H1 (cell line): ENCODE data around the gene MAPKAP1. TPM values are rescaled to one million over a fixed set of nuclear protein-coding genes. Genes with fewer than 3 reads are reported as not detected.

Source experiments
- CTCF ChIA-PET: fragments of 300-600 bp; sonication (Branson Sonifier 250); formaldehyde crosslinking; loops from one replicate; lab custom pipeline; 2021; ENCODE audit not compliant: partially characterized antibody; lab: Charles Lee
- POLR2A ChIA-PET: fragments of 300-600 bp; sonication (Branson Sonifier 250); formaldehyde crosslinking; loops from one replicate; lab custom pipeline; 2021; ENCODE audit warnings: inconsistent platforms; ENCODE audit not compliant: partially characterized antibody; lab: Charles Lee
- DNase-seq, 2 experiments: peaks; one replicate each; pipeline versions ENCODE4 v3.0.0 to v3.0.0-alpha.2; 2010 to 2022; ENCODE audit warnings: low spot score in 2 of 2, low read depth in 1 of 2, mixed read lengths in 1 of 2
- FAIRE-seq: peaks from 2 replicates; lab custom pipeline; 2011; peaks lifted over from hg19 to GRCh38; lab: Jason Lieb, UNC
- H2AFZ ChIP-seq: 2 replicates; pipeline ENCODE4 v1.8.1; 2012; ENCODE audit warnings: low read length, inconsistent platforms
- H2AK5ac ChIP-seq: 2 replicates; pipeline ENCODE4 v1.6.1; 2013; ENCODE audit warnings: low read depth, low read length
- H2BK120ac ChIP-seq: replicated peaks from 2 replicates; pipeline ENCODE3; 2013; ENCODE audit warnings: low read depth, low read length, inconsistent platforms
- H2BK12ac ChIP-seq: 2 replicates; pipeline ENCODE4 v1.6.1; 2013; ENCODE audit warnings: low read depth, low read length
- H2BK15ac ChIP-seq: 2 replicates; pipeline ENCODE4 v1.6.1; 2013; ENCODE audit warnings: low read length
- H2BK20ac ChIP-seq: 2 replicates; pipeline ENCODE4 v1.6.1; 2013; ENCODE audit warnings: low read length
- H2BK5ac ChIP-seq: 2 replicates; pipeline ENCODE4 v1.6.1; 2013; ENCODE audit warnings: low read depth, low read length
- H3K14ac ChIP-seq: 2 replicates; pipeline ENCODE4 v1.6.1; 2013; ENCODE audit warnings: inconsistent platforms; ENCODE audit not compliant: insufficient read length
- H3K18ac ChIP-seq: 2 replicates; pipeline ENCODE4 v1.6.1; 2013; ENCODE audit warnings: low read length; ENCODE audit errors: extremely low read depth
- H3K23ac ChIP-seq: 2 replicates; pipeline ENCODE4 v1.6.1; 2013; ENCODE audit warnings: inconsistent platforms; ENCODE audit not compliant: insufficient read length
- H3K23me2 ChIP-seq: 2 replicates; pipeline ENCODE4 v1.6.1; 2013; ENCODE audit warnings: low read depth, low read length
- H3K27ac ChIP-seq: 2 replicates; pipeline ENCODE4 v1.6.1; 2011; ENCODE audit warnings: low read depth, low read length, inconsistent platforms
- H3K27me3 ChIP-seq, 4 experiments: replicated peaks in 1 of 4; 1 replicate in 1 of 4; 2 replicates in 3 of 4; pipeline versions ENCODE4 v1.6.1 to v1.8.1; 2011 to 2013; ENCODE audit warnings: low read length in 3 of 4, mild to moderate bottlenecking in 3 of 4, inconsistent platforms in 2 of 4, mixed read lengths in 2 of 4, moderate library complexity in 1 of 4; ENCODE audit not compliant: control insufficient read depth in 3 of 4, insufficient read depth in 3 of 4; ENCODE audit errors: extremely low read depth in 1 of 4
- H3K36me3 ChIP-seq, 4 experiments: 2 replicates each; pipeline versions ENCODE4 v1.6.1 to v1.8.1; 2011 to 2013; ENCODE audit warnings: mild to moderate bottlenecking in 4 of 4, low read length in 3 of 4, moderate library complexity in 2 of 4, control low read depth in 1 of 4, inconsistent platforms in 1 of 4; ENCODE audit not compliant: insufficient read depth in 4 of 4, control insufficient read depth in 2 of 4
- H3K4ac ChIP-seq: replicated peaks from 2 replicates; pipeline ENCODE3; 2013; ENCODE audit warnings: low read length, low read depth, mixed read lengths, inconsistent platforms; ENCODE audit not compliant: insufficient read length
- H3K4me1 ChIP-seq, 4 experiments: replicated peaks in 1 of 4; 1 replicate in 1 of 4; 2 replicates in 3 of 4; pipeline versions ENCODE4 v1.6.1 to v1.8.1; 2011 to 2013; ENCODE audit warnings: low read length in 3 of 4, inconsistent platforms in 2 of 4, mixed read lengths in 1 of 4; ENCODE audit not compliant: insufficient read depth in 4 of 4, control insufficient read depth in 3 of 4
- H3K4me2 ChIP-seq, 2 experiments: 2 replicates each; pipeline versions ENCODE4 v1.6.1 to v1.8.1; 2011 to 2013; ENCODE audit warnings: low read depth in 2 of 2, low read length in 2 of 2, control low read depth in 1 of 2, inconsistent platforms in 1 of 2, mild to moderate bottlenecking in 1 of 2; ENCODE audit not compliant: insufficient read depth in 1 of 2
- H3K4me3 ChIP-seq, 4 experiments: fragments of 200-600, 300-600 bp in 1 of 4; sonication (generic), shearing (Covaris generic), sonication (Bioruptor Twin) in 1 of 4; 2 replicates each; pipeline versions ENCODE4 v1.5.1 to v1.8.1; 2011 to 2016; ENCODE audit warnings: low read length in 4 of 4, low read depth in 3 of 4, control low read depth in 2 of 4, inconsistent platforms in 2 of 4, mild to moderate bottlenecking in 2 of 4, mixed read lengths in 1 of 4, moderate library complexity in 1 of 4; ENCODE audit not compliant: insufficient read depth in 2 of 4; ENCODE audit errors: extremely low read depth in 1 of 4
- H3K56ac ChIP-seq: replicated peaks from 2 replicates; pipeline ENCODE3; 2013; ENCODE audit warnings: low read depth, mild to moderate bottlenecking, mixed read lengths, low read length, inconsistent platforms; ENCODE audit not compliant: insufficient read length
- H3K79me1 ChIP-seq: 2 replicates; pipeline ENCODE4 v1.6.1; 2013; ENCODE audit warnings: low read depth, low read length, control low read depth
- H3K79me2 ChIP-seq, 2 experiments: 2 replicates each; pipeline versions ENCODE4 v1.6.1 to v1.8.1; 2012 to 2013; ENCODE audit warnings: low read length in 2 of 2, mild to moderate bottlenecking in 2 of 2, inconsistent platforms in 1 of 2; ENCODE audit not compliant: insufficient read depth in 2 of 2, control insufficient read depth in 1 of 2
- H3K9ac ChIP-seq, 4 experiments: replicated peaks in 1 of 4; 1 replicate in 1 of 4; 2 replicates in 3 of 4; pipeline versions ENCODE4 v1.6.1 to v1.8.1; 2011 to 2013; ENCODE audit warnings: low read depth in 3 of 4, low read length in 3 of 4, control low read depth in 2 of 4, mild to moderate bottlenecking in 2 of 4, moderate library complexity in 2 of 4, inconsistent platforms in 1 of 4; ENCODE audit errors: extremely low read depth in 1 of 4
- H3K9me3 ChIP-seq, 2 experiments: 2 replicates each; pipeline versions ENCODE4 v1.6.1 to v1.8.1; 2012 to 2013; ENCODE audit warnings: mild to moderate bottlenecking in 2 of 2, moderate library complexity in 2 of 2, control low read depth in 1 of 2, inconsistent platforms in 1 of 2, low read depth in 1 of 2, low read length in 1 of 2, mixed read lengths in 1 of 2; ENCODE audit not compliant: insufficient read depth in 2 of 2
- H4K20me1 ChIP-seq, 2 experiments: replicated peaks in 1 of 2; 2 replicates each; pipeline versions ENCODE3 to v1.8.1; 2011 to 2013; ENCODE audit warnings: inconsistent platforms in 2 of 2, low read length in 2 of 2, mild to moderate bottlenecking in 1 of 2; ENCODE audit not compliant: insufficient read depth in 2 of 2, control insufficient read depth in 1 of 2
- H4K5ac ChIP-seq: 2 replicates; pipeline ENCODE4 v1.6.1; 2013; ENCODE audit warnings: low read length, low read depth, mixed read lengths, inconsistent platforms; ENCODE audit not compliant: insufficient read length
- H4K8ac ChIP-seq: 2 replicates; pipeline ENCODE4 v1.8.0; 2013; ENCODE audit warnings: mild to moderate bottlenecking, moderate library complexity, low read length, inconsistent platforms; ENCODE audit not compliant: insufficient read depth; ENCODE audit errors: extremely low read depth
- H4K91ac ChIP-seq: replicated peaks from 2 replicates; pipeline ENCODE3; 2013; ENCODE audit warnings: low read length, mixed read lengths, inconsistent platforms; ENCODE audit not compliant: insufficient read length
- MAFK ChIP-seq: IDR thresholded peaks from 2 replicates; pipeline ENCODE4 v1.6.1; 2012; ENCODE audit warnings: low read depth, mild to moderate bottlenecking, improper control_type of control experiment, low read length
- POLR2AphosphoS5 ChIP-seq: IDR thresholded peaks from 2 replicates; pipeline ENCODE4 v1.6.1; 2011; ENCODE audit warnings: low read depth, low read length
- RAD21 ChIP-seq, 2 experiments: IDR thresholded peaks in 1 of 2; conservative IDR thresholded peaks in 1 of 2; 2 replicates each; pipeline ENCODE4 v1.6.1; 2011; ENCODE audit warnings: low read depth in 2 of 2, low read length in 2 of 2, improper control_type of control experiment in 1 of 2, inconsistent platforms in 1 of 2, mild to moderate bottlenecking in 1 of 2, moderate library complexity in 1 of 2
- RXRA ChIP-seq: IDR thresholded peaks from 2 replicates; pipeline ENCODE4 v1.6.1; 2011; ENCODE audit warnings: low read depth, mild to moderate bottlenecking, low read length, moderate library complexity; ENCODE audit not compliant: insufficient read depth
- WGBS, 2 experiments: shearing (Covaris generic) in 1 of 2; methylation state at CpG; one replicate each; pipeline versions ENCODE4 v1.1.6 to v1.1.7; 2013 to 2015; ENCODE audit warnings: low lambda C conversion rate in 2 of 2, mixed read lengths in 2 of 2, inconsistent platforms in 1 of 2, low coverage in 1 of 2, missing lambda C conversion rate in 1 of 2; ENCODE audit not compliant: insufficient replicate concordance in 2 of 2, insufficient coverage in 1 of 2, insufficient read length in 1 of 2; ENCODE audit errors: extremely low coverage in 1 of 2, missing lambda C conversion rate in 1 of 2; 5-methylcytosine and 5-hydroxymethylcytosine counted together
- polyA plus RNA-seq, 7 experiments: library from polyadenylated mRNA; depleted of rRNA in 3 of 7; stranded (reverse) in 5 of 7; unstranded in 2 of 7; fragments of >200 nt in 5 of 7; fragments of 200-250 nt in 2 of 7; gene quantifications; 1 replicate in 5 of 7; 2 replicates in 1 of 7; 4 replicates in 1 of 7; pipeline versions ENCODE4 v1.2.1 to v1.2.3, GENCODE V29; 2011 to 2013; ENCODE audit warnings: missing spikeins in 2 of 7, mixed read lengths in 2 of 7
- total RNA-seq: library from RNA; stranded (reverse); fragmentation: NEBNext Ultra II Directional; extraction: Animal tissue kit (Norgen Biotek cat#: 25700); gene quantifications from 2 replicates; pipeline ENCODE4 v1.2.1, GENCODE V29; 2021
- TF ChIP-seq, protein P1 (sequence below): IDR thresholded peaks from 2 replicates; pipeline ENCODE4 v1.6.1; 2011; ENCODE audit warnings: low read length, improper control_type of control experiment
- TF ChIP-seq, protein P2 (sequence below): IDR thresholded peaks from 2 replicates; pipeline ENCODE4 v1.6.1; 2012; ENCODE audit warnings: inconsistent platforms

Gene MAPKAP1
- total and polyA plus RNA-seq, 2 of the 8 experiments (the other 6 are each of a cell fraction or from before 2014, with no cell fraction given): 79.2 to 140 TPM

DNA sequence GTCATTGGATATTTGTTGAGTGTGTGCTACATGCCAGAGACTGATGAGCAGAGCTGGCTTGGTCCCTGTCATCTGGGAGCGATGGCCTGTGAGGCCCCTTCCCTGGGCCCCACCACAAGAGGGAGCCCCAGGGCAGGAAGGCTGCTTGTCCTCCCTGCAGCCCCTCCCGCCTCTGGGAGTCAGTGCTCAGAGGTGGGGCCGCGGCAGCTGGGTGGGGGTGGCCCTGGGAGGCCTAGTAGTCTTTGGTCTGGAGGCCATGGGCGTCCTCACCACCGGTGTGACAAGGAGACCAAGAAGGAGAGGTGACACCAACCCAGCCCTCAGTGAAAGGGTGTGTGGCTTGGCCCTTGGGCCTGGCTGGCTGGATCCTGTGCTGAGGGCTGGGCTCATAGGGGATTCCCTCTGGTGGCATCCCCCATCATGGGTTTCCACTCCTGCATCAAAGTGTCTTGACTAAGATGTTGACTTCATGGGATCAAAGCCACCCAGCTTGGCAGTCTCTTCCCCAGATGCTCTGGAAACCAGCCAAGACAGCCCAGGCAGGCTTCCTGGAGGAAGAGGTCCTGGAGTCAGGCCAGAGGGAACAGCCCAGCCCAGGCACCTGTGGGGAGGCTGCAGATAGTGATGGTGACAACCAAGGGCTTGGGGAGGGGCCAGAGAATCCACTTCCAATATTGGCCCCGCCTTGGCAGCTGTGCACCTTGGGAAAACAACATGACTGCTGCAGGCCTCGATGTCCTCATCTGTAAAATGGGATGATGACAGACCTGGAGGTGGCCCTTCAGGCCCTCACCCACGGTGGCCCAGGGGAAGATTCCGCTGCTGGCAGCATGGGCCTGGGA lies 278.7 kb downstream of the MAPKAP1 start:
- H2AFZ ChIP-seq: no peak overlapping the region
- H3K14ac ChIP-seq: no peak overlapping the region
- H3K4ac ChIP-seq: no peak overlapping the region
- H2BK12ac ChIP-seq: no peak overlapping the region
- CTCF ChIA-PET: interaction anchor here (0.5 to 2.9 kb wide), 19 partner anchors 8 to 721 kb away, joined by 3 to 14 read pairs (median 4); no protein-coding TSS in a partner anchor
- no peak overlapping the region for H2BK120ac ChIP-seq
- no peak overlapping the region for H4K91ac ChIP-seq
- H3K9ac ChIP-seq: no peak overlapping the region
- no peak overlapping the region for H3K18ac ChIP-seq
- no peaks in the 10 kb centered on the region for H3K23me2 ChIP-seq
- no peak for FAIRE-seq
- no peak overlapping the region for H3K4me3 ChIP-seq
- H3K23ac ChIP-seq: no peak overlapping the region
- no peak overlapping the region for H3K27ac ChIP-seq
- WGBS, 2 experiments: 84% methylated on average over 10 of the region's 10 CpGs; no CpG with 5 or more reads in 1 of the 2 experiments
- no peak overlapping the region for H4K5ac ChIP-seq
- POLR2A ChIA-PET: no interaction called here
- H3K4me1 ChIP-seq: peaks cover 0 to 8% (median 3%) of the 10 kb centered on the region in 4 experiments; a peak in 5 of 7 replicates
- H3K4me2 ChIP-seq: no peak overlapping the region
- no peak overlapping the region for H2BK5ac ChIP-seq
- no peaks in the 10 kb centered on the region for H3K79me1 ChIP-seq
- DNase-seq: peak in 1 of 2 experiments; percentile 84
- H3K9me3 ChIP-seq: no peaks in the 10 kb centered on the region
- H2AK5ac ChIP-seq: no peak overlapping the region
- no peak overlapping the region for H2BK20ac ChIP-seq
- no peak overlapping the region for H3K56ac ChIP-seq
- H3K79me2 ChIP-seq: no peaks in the 10 kb centered on the region
- no peaks in the 10 kb centered on the region for H4K20me1 ChIP-seq
- H2BK15ac ChIP-seq: 0 out of 2 replicates have a peak overlapping the region, but pooled peaks have one; percentile 23
- no peak overlapping the region for H4K8ac ChIP-seq
- no peaks in the 10 kb centered on the region for H3K36me3 ChIP-seq
- no peaks in the 10 kb centered on the region for H3K27me3 ChIP-seq
- TF ChIP-seq, protein P1, sequence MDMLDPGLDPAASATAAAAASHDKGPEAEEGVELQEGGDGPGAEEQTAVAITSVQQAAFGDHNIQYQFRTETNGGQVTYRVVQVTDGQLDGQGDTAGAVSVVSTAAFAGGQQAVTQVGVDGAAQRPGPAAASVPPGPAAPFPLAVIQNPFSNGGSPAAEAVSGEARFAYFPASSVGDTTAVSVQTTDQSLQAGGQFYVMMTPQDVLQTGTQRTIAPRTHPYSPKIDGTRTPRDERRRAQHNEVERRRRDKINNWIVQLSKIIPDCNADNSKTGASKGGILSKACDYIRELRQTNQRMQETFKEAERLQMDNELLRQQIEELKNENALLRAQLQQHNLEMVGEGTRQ: no peak
- no peak for TF ChIP-seq RXRA
- TF ChIP-seq POLR2AphosphoS5: no peak
- TF ChIP-seq RAD21 (IDR thresholded peaks at IDR 0.05 in 1 of 2, conservative IDR thresholded peaks at IDR 0.05 in 1 of 2; ENCODE audit: low read depth in 2 of 2, low read length in 2 of 2): peak; percentile 83 to 85
- no peak for TF ChIP-seq MAFK
- TF ChIP-seq, protein P2, sequence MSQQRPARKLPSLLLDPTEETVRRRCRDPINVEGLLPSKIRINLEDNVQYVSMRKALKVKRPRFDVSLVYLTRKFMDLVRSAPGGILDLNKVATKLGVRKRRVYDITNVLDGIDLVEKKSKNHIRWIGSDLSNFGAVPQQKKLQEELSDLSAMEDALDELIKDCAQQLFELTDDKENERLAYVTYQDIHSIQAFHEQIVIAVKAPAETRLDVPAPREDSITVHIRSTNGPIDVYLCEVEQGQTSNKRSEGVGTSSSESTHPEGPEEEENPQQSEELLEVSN: no peak
